LNCaP clone FGC (cell line): ENCODE data around the gene OSGEP.

ENCODE experiments used
- DNase-seq: peaks from one replicate; pipeline ENCODE4 v3.0.0-alpha.2; 2011; ENCODE audit warnings: low read depth
- H3K4me3 ChIP-seq: 2 replicates; pipeline ENCODE4 v1.5.1; 2011; ENCODE audit warnings: mild to moderate bottlenecking, low read depth, low read length, control low read depth
- TF ChIP-seq, protein P1 (sequence below): IDR thresholded peaks from 2 replicates; pipeline ENCODE4 v1.5.1; 2012; ENCODE audit warnings: mild to moderate bottlenecking; ENCODE audit not compliant: control insufficient read depth, insufficient read depth; ENCODE audit errors: extremely low read depth

OSGEP gene

DNA sequence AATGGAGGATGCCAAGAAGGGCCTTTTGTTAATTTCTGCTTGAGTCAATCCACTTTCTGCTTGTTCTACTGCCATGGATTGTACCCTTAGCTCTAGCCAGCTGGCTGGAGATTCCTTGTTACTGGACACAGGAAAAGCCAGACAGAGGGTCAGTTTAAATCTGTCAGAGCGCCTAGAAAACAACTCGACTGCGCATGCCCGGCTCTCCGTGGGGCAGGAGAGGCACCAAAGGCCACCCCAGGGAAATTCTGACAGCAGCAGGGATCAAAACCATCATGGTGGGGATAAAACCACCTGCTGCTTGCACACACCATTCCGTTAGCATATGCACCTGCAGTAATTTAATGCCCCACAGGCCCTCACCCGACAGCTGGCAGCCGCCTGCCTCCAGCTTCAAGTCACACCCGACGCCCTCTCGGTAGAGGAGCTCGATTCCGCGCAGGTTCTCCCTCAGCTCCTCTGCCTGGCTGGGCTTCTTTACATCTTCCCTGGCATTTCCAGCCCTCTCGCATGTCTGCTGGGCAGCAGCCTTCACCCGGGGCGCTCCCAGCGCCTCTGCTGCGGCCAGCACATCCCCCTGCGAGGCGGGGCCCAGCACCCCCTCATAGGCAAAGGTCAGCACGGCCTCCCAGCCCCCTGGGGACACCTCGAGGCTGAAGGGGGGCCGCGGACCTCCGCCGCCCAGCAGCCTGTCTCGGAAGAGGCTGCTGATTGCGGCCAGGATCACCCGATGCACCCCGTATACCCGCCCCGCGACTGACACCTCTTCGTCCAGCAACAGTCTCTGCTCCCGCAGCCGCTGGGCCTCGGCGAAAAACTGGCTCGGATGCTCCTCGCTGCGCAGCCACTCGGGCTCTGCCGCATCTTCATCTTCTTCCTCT is 19.7 kb downstream of the OSGEP start:
- TF ChIP-seq, protein P1, sequence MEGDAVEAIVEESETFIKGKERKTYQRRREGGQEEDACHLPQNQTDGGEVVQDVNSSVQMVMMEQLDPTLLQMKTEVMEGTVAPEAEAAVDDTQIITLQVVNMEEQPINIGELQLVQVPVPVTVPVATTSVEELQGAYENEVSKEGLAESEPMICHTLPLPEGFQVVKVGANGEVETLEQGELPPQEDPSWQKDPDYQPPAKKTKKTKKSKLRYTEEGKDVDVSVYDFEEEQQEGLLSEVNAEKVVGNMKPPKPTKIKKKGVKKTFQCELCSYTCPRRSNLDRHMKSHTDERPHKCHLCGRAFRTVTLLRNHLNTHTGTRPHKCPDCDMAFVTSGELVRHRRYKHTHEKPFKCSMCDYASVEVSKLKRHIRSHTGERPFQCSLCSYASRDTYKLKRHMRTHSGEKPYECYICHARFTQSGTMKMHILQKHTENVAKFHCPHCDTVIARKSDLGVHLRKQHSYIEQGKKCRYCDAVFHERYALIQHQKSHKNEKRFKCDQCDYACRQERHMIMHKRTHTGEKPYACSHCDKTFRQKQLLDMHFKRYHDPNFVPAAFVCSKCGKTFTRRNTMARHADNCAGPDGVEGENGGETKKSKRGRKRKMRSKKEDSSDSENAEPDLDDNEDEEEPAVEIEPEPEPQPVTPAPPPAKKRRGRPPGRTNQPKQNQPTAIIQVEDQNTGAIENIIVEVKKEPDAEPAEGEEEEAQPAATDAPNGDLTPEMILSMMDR, result no peak
- DNase-seq, result no peak
- no peak overlapping the region for H3K4me3 ChIP-seq

DNA sequence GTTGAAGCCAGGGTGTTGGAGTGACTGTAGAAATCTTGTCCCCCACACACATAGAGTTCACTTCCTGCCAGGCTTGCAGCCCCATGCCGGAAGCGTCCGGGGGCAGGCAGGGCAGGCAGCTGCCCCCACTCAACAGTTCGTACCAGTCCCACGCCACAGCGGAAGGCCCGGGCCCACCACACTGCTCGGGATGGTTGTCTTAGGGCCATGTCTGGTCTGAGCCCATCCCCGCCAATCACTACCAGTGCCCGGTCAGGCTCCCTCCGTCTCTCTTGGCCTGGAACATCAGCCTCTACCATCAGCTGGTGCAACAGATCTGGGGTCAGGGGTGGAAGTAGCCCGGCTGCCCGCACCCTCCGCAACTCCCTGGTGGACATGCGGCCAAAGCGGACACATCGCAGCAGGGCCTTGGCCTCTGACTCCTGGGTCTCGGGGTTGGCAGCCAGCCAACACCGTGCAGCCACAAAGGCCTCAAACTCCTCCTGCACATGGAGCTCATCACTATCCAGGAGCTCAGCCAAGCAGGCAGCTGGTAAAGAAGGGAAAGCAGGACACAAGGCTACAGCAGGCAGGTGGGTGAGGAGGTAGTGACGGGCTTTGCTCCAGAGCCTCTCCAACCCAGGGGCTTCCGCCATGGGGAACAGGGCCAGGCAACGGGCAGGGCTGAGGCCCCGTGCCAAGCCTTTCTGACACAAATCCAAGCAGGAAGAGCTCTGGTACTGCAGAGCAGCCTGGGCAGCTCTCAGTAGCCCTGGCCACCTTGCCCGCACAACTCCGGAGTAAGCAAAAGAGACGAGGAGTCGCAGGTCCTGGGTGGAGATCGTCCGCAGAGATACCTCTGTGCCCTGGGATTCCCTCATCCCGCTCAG is 24.6 kb downstream of the OSGEP start:
- TF ChIP-seq, protein P1, result no peak
- H3K4me3 ChIP-seq, result no peak overlapping the region
- DNase-seq, result no peak

DNA sequence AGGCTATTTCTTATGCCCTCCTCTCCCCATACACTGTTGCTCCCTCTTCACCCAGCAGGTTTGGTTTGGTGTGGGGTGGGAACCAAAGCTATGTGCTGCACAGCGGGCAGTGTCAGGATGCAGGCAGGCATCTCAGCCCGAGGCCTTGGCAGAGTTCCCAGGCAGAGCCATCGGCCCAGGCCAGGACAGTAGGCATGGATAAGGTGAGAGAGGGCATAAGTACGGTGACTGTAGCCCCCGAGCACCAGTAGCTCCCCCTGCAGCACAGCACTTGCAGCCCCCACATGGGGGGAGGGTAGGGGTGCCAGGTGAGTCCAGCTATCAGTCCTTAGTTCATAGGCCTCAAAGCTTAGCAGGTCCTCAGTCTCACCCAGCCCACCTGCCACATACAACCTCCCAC is 25.8 kb downstream of the OSGEP start:
- TF ChIP-seq, protein P1, result no peak
- no peak overlapping the region for H3K4me3 ChIP-seq
- DNase-seq, result no peak

DNA sequence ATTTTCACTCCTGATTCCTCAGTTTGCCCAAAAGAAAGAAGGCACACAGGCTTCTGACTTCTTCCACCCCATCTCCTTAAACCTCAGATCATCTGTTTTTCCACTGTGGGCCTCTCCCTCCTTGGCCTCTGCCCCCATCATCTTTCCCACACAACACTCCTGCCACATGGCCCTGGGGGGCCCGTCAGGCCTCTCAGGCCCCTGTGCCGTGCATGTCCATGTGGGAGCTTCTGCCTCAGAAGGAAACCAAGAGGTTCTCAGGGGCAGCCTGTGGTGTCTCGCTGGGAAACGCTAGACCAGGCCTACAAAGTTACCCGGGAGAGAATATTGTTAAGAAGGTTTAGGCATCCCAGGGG is 26.6 kb downstream of the OSGEP start:
- no peak overlapping the region for H3K4me3 ChIP-seq
- TF ChIP-seq, protein P1, result no peak
- no peak for DNase-seq

DNA sequence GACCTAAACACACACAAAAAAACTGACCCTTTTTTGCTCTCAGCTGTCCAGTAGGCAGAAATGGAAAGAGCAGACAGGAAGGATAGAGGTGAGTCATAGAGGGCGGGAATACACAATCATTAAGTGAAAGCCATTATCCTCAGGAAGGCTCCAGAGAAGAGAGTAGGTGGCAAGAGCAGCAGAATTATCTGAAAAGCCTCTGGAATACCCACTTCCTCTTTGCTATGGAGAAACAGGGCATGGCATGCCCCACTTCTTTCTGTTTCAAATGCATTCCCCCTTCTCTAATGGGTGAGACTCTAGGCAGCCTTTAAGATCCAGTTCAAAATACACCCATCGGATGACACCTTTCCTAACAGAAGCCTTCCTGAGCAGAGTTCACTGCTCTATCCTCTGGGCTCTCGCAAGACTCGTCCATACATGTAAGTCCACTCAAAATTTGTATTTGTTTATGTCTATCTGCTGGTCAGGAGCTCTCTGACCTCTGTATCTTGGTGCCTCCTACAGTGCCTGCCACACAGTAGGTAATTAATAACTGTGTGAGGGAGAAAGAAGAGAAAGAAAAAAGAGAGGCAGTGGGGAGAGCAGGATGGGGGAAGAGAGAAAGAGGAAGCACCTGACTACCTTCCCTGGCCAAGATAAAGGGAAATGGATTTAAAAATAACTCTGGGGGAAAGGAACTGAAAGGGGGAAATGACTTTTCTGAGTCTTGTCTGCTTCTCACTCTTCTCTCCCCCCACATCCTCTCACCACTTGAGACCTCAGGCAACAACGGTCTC is 27.2 kb downstream of the OSGEP start:
- H3K4me3 ChIP-seq, result no peak overlapping the region
- TF ChIP-seq, protein P1, result no peak
- DNase-seq, result no peak

DNA sequence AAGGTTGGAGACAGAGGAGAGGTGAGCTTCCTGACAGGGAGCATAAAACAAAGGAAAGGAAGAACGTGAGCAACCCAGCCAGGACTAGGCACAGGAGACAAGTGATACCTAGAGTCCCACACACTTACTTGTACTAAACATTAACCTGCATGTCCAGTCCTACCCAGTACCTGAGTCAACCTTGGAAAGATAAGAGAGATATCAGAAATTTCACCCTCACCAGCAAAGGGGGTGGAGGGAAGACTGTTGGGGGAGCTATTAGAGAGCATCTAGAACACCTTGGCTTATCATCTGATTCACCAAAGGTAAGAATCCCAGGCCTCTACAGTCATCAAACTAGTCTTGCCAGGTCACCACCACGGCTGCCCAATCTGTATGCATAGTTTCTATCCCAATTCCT is 29.8 kb downstream of the OSGEP start:
- TF ChIP-seq, protein P1, result no peak
- no peak for DNase-seq
- H3K4me3 ChIP-seq, result no peak overlapping the region
